Measurements from ENCODE around the gene NOS1AP. TPM values are rescaled to one million over a fixed set of nuclear protein-coding genes. Genes with fewer than 3 reads are reported as not detected.

NOS1AP gene
- total RNA-seq, 4 donors from 2014 or later: 0.99 to 9.0 (median 4.0) TPM

Small RNA genes within 50 kb of the gene (small RNA-seq; reads per million reads assigned to genes)
- gene MIR4654 (0 to 0.08 (median 0) reads per million in 3 donors), gene MIR556 (0 to 0.17 (median 0) reads per million in 3 donors), gene RNA5SP61 (0 reads per million in 3 donors)

Other genes with a start within 250 kb of the NOS1AP start
- gene OLFML2B, start 45.8 kb upstream of the NOS1AP start, total RNA-seq: 1 to 10 TPM; 1.2 to 6.7 (median 5.9) TPM

All from esophagus muscularis mucosa (tissue), 4 donors.